Stimulated activated CD4-positive, alpha-beta T cell treated with anti-CD3 and anti-CD28 coated beads, TNF-alpha, amount 100 ng/mL, for 4 hours (primary cell): ENCODE data around the gene STAMBP.
"Not testable (repeated sequence)": the region's sequence is repeated elsewhere in the genome, so short reads cannot be mapped to it uniquely, and the experiment has no call there.

Experiments used
- DNase-seq, 3 experiments: peaks; one replicate each; pipeline ENCODE4 v3.0.0-alpha.2; 2020; ENCODE audit warnings: low read depth in 3 of 3

Gene STAMBP

GRCh38 chr2:73887596-73888353 lies 59.0 kb downstream of the STAMBP start:
- not testable (repeated sequence) for DNase-seq

- DNase-seq: no peak
Observed at GRCh38 chr2:73888388-73888787, 59.6 kb downstream of the STAMBP start.

GRCh38 chr2:73889206-73889605 lies 60.4 kb downstream of the STAMBP start:
- DNase-seq: no peak

- no peak for DNase-seq
Observed at GRCh38 chr2:73890301-73891092, 61.7 kb downstream of the STAMBP start.

GRCh38 chr2:73891276-73891901 lies 62.6 kb downstream of the STAMBP start:
- no peak for DNase-seq

- DNase-seq: no peak
Observed at GRCh38 chr2:73892631-73893329, 64.0 kb downstream of the STAMBP start, which contains the start of gene ACTG2. Gene ACTG2, plus strand, starts transcription at chr2:73893008. Its CDS starts 8,304 bp downstream, at chr2:73901312.

GRCh38 chr2:73893764-73894474 lies 65.2 kb downstream of the STAMBP start:
- no peak for DNase-seq

- DNase-seq: no peak
Observed at GRCh38 chr2:73894475-73894850, 65.7 kb downstream of the STAMBP start.

GRCh38 chr2:73894877-73895276 lies 66.1 kb downstream of the STAMBP start:
- no peak for DNase-seq

GRCh38 chr2:73895473-73895872 lies 66.7 kb downstream of the STAMBP start:
- DNase-seq: no peak

GRCh38 chr2:73896362-73897239 lies 67.8 kb downstream of the STAMBP start:
- DNase-seq: no peak

GRCh38 chr2:73897240-73897583 lies 68.5 kb downstream of the STAMBP start:
- DNase-seq: no peak

GRCh38 chr2:73897934-73898333 lies 69.2 kb downstream of the STAMBP start:
- DNase-seq: no peak

GRCh38 chr2:73899801-73900336 lies 71.1 kb downstream of the STAMBP start:
- no peak for DNase-seq

- DNase-seq: no peak
Observed at GRCh38 chr2:73901143-73901542, 72.4 kb downstream of the STAMBP start.

- DNase-seq: no peak
Observed at GRCh38 chr2:73902284-73902683, 73.5 kb downstream of the STAMBP start.

GRCh38 chr2:73903313-73903712 lies 74.6 kb downstream of the STAMBP start:
- no peak for DNase-seq

GRCh38 chr2:73903949-73904613 lies 75.3 kb downstream of the STAMBP start:
- not testable (repeated sequence) for DNase-seq

GRCh38 chr2:73904952-73905351 lies 76.2 kb downstream of the STAMBP start:
- DNase-seq: no peak
